Measurements from ENCODE around the gene ABTB2. TPM values are rescaled to one million over a fixed set of nuclear protein-coding genes. Genes with fewer than 3 reads are reported as not detected.

Gene ABTB2
- total RNA-seq, 1 donor, result 5.1 TPM

DNA sequence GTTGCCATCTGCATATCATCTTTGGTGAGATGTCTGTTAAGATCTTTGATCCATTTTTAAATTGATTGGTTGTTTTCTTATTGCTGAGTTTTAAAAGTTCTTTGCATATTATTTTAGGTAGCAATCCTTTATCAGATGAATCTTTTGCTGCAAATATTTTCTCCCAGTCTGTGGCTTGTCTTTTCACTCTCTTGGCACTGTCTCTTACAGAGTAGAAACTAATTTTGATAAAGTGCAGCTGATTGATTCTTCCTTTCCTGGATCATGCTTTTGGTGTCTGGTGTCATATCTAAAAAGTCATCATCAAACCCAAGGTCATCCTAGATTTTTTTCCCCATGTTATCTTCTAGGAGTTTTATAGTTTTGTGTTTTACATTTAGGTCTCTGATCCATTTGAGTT is 139.7 kb downstream of the ABTB2 start:
- Histone ChIP-seq H3K27ac (ENCODE audit: low read depth, low read length) (no peak overlapping the region), H4K20me1 (ENCODE audit: insufficient read depth, low read length) (peaks cover 13% of the 10 kb centered on the region), H3K79me2 (ENCODE audit: insufficient read depth, low read length) (no peaks in the 10 kb centered on the region), H3K4me2 (ENCODE audit: insufficient read depth, low read length) (no peak overlapping the region), H3K36me3 (ENCODE audit: insufficient read depth, low read length) (no peaks in the 10 kb centered on the region), H3K4me1 (ENCODE audit: insufficient read depth, low read length) (peaks cover 13% of the 10 kb centered on the region), H3K27me3 (ENCODE audit: insufficient read depth, low read length) (no peaks in the 10 kb centered on the region), H3K4me3 (ENCODE audit: insufficient read depth, low read length) (no peak overlapping the region), H3K9me3 (ENCODE audit: low read depth, low read length) (no peaks in the 10 kb centered on the region), H2AFZ (ENCODE audit: low read length) (no peak overlapping the region)
- DNase-seq (ENCODE audit: insufficient read length, low spot score, missing footprints), result no peak
- TF ChIP-seq, protein P1, sequence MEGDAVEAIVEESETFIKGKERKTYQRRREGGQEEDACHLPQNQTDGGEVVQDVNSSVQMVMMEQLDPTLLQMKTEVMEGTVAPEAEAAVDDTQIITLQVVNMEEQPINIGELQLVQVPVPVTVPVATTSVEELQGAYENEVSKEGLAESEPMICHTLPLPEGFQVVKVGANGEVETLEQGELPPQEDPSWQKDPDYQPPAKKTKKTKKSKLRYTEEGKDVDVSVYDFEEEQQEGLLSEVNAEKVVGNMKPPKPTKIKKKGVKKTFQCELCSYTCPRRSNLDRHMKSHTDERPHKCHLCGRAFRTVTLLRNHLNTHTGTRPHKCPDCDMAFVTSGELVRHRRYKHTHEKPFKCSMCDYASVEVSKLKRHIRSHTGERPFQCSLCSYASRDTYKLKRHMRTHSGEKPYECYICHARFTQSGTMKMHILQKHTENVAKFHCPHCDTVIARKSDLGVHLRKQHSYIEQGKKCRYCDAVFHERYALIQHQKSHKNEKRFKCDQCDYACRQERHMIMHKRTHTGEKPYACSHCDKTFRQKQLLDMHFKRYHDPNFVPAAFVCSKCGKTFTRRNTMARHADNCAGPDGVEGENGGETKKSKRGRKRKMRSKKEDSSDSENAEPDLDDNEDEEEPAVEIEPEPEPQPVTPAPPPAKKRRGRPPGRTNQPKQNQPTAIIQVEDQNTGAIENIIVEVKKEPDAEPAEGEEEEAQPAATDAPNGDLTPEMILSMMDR (IDR thresholded peaks at IDR 0.05; ENCODE audit: extremely low read depth, low read depth, low read length), result no peak

DNA sequence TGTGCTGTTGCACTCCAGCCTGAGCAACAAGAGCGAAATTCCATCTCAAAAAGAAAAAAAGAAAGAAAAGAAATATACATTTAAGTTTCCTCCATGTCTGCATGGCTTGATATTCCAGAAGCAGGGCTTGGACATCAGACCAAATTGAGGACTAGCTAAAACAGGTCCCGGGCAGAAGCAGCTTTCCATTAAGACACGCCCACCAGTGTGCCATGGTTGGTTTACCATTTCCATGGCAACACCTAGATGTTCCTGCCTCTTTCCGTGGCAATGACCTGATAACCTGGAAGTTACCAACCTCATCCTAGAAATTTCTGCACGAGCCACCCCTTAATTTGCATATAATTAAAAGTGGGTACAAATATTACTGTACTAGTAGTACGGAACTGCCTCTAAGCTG is 141.1 kb downstream of the ABTB2 start:
- peaks cover 20% of the 10 kb centered on the region for H4K20me1 ChIP-seq (ENCODE audit: insufficient read depth, low read length)
- H3K4me3 ChIP-seq (ENCODE audit: insufficient read depth, low read length), result no peak overlapping the region
- H3K4me1 ChIP-seq (ENCODE audit: insufficient read depth, low read length), result peaks cover 7% of the 10 kb centered on the region
- H2AFZ ChIP-seq (ENCODE audit: low read length), result no peak overlapping the region
- no peaks in the 10 kb centered on the region for H3K9me3 ChIP-seq (ENCODE audit: low read depth, low read length)
- H3K36me3 ChIP-seq (ENCODE audit: insufficient read depth, low read length), result no peaks in the 10 kb centered on the region
- H3K4me2 ChIP-seq (ENCODE audit: insufficient read depth, low read length), result no peak overlapping the region
- H3K79me2 ChIP-seq (ENCODE audit: insufficient read depth, low read length), result no peaks in the 10 kb centered on the region
- H3K27ac ChIP-seq (ENCODE audit: low read depth, low read length), result no peak overlapping the region
- TF ChIP-seq, protein P1 (IDR thresholded peaks at IDR 0.05; ENCODE audit: extremely low read depth, low read depth, low read length), result no peak
- no peaks in the 10 kb centered on the region for H3K27me3 ChIP-seq (ENCODE audit: insufficient read depth, low read length)
- DNase-seq (ENCODE audit: insufficient read length, low spot score, missing footprints), result no peak

DNA sequence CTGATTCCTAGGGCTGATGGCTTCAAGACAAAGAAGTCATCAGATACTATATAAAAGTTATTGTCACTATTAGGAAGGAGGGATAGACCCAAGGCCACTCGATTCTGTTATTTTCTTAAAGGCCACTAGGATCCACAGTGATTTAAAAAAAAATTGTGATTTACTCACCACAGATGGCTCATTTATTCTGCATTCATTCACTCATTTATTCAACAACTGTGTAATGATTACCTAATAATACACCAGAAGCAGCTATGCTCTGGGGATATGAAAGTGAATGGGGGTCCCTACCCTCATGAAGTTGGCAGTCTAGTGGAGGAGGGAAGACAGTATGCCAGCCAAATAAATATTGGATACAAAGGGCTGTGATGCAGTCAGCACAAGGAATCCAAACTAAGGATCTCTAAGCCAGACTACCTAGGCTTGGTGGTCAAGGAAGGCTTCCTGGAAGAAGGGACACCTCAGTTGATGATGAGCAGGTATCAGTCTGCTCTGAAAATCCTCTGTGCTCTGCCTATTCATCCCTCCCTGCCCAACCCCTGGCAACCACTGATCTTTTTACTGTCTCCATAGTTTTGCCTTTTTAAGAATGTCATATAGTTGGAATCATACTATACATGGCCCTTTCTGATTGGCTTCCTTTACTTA is 141.9 kb downstream of the ABTB2 start:
- Histone ChIP-seq H2AFZ (ENCODE audit: low read length) (no peak overlapping the region), H3K4me3 (ENCODE audit: insufficient read depth, low read length) (no peak overlapping the region), H3K27me3 (ENCODE audit: insufficient read depth, low read length) (no peaks in the 10 kb centered on the region), H3K4me1 (ENCODE audit: insufficient read depth, low read length) (peaks cover 7% of the 10 kb centered on the region), H3K36me3 (ENCODE audit: insufficient read depth, low read length) (no peaks in the 10 kb centered on the region), H3K4me2 (ENCODE audit: insufficient read depth, low read length) (no peak overlapping the region), H3K9me3 (ENCODE audit: low read depth, low read length) (no peaks in the 10 kb centered on the region), H4K20me1 (ENCODE audit: insufficient read depth, low read length) (peaks cover 20% of the 10 kb centered on the region), H3K79me2 (ENCODE audit: insufficient read depth, low read length) (no peaks in the 10 kb centered on the region), H3K27ac (ENCODE audit: low read depth, low read length) (no peak overlapping the region)
- TF ChIP-seq, protein P1 (IDR thresholded peaks at IDR 0.05; ENCODE audit: extremely low read depth, low read depth, low read length), result no peak
- no peak for DNase-seq (ENCODE audit: insufficient read length, low spot score, missing footprints)

DNA sequence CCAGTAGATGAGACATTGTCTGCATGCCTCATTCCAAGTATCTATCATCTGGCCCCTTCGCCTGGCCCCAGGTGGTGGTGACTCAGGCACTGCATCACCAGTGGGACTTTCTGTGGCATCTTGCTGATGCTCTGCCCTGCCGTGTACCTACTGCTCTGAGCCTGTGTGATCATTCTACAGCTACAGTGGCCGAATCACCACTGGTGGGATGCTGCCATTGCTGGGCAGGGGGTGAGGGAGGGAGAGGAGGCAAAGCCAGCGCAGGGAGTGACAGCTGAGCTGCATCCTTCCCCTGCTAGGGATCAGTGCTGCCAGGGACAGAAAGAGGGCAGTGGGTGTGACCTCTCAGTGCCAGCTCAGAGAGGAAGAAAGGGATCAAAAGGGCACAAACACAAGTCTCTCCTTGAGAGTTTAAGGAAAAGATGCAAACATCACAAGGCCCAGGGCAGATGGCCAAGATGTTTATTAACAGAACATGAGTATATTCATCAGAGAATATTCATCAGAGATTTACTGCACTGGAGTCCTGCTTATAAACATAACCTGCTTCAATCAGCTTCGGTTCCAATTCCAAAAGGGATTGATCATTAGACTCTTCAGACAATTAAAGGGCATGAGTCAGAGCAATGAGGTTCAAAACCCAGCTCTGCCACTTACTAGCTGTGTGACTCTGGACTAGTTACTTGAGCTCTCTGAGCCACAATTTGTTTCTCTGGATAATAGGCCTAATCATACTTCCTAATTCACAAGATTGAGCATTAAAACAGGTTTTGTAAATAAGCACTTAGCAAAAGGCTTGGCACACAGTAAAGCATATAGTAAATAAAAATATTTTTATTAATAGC is 142.6 kb downstream of the ABTB2 start:
- H3K79me2 ChIP-seq (ENCODE audit: insufficient read depth, low read length), result no peaks in the 10 kb centered on the region
- H3K27ac ChIP-seq (ENCODE audit: low read depth, low read length), result no peak overlapping the region

More for the DNA sequence above, 142.6 kb downstream of the ABTB2 start:
- Histone ChIP-seq H3K27me3 (ENCODE audit: insufficient read depth, low read length) (no peaks in the 10 kb centered on the region), H3K9me3 (ENCODE audit: low read depth, low read length) (no peaks in the 10 kb centered on the region), H3K36me3 (ENCODE audit: insufficient read depth, low read length) (no peaks in the 10 kb centered on the region), H3K4me3 (ENCODE audit: insufficient read depth, low read length) (no peak overlapping the region), H4K20me1 (ENCODE audit: insufficient read depth, low read length) (peaks cover 17% of the 10 kb centered on the region), H2AFZ (ENCODE audit: low read length) (no peak overlapping the region), H3K4me2 (ENCODE audit: insufficient read depth, low read length) (no peak overlapping the region), H3K4me1 (ENCODE audit: insufficient read depth, low read length) (peaks cover 7% of the 10 kb centered on the region)
- TF ChIP-seq, protein P1 (IDR thresholded peaks at IDR 0.05; ENCODE audit: extremely low read depth, low read depth, low read length), result no peak
- peak; percentile 68 for DNase-seq (ENCODE audit: insufficient read length, low spot score, missing footprints)

Measured in osteoblast (primary cell).